Measurements from ENCODE around the gene CACNA1G. TPM values are rescaled to one million over a fixed set of nuclear protein-coding genes. Genes with fewer than 3 reads are reported as not detected.

Gene CACNA1G
- total RNA-seq, 2 donors from 2014 or later = 3.4 to 6.6 TPM

DNA sequence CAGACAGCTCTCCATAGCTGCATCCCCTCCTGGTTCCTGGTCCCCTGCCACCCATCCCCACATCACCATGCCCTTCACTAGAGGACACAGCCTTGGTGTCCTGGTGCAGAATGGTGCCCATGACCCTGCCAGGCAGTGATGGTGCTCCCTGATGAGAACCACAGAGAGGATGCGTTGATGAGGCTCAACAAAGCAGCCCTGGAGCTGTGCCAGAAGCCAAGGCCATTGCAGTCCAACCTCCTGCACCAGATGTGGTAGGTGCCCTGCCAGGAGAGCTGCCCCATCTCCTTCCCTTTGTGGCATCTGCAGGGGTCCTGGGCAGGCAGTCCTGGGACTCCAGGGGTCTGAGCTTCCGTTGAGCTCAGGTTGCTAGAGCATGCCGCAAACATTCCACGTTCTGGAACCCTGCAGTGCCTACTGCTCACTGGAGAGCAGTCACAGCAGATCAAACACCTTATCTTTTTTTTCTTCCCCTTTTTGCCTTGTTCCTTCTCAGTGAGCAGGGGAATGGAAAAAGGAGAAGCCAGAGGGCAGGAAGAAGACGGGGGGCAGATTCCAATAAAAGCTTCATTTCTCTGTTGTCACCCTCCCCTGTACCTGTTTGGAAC, 33.3 kb upstream of the CACNA1G start:
- TF ChIP-seq POLR2A (IDR thresholded peaks at IDR 0.05) (no peak), POLR2AphosphoS5 (IDR thresholded peaks at IDR 0.05) (no peak), CTCF (IDR thresholded peaks at IDR 0.05) (no peak)
- DNase-seq (ENCODE audit: low spot score) = no peak
- Histone ChIP-seq H3K36me3 (no peaks in the 10 kb centered on the region), H3K9me3 (no peaks in the 10 kb centered on the region), H3K27ac (no peak overlapping the region), H3K4me1 (replicated peaks) (peaks cover 2% of the 10 kb centered on the region), H3K4me3 (no peak overlapping the region), H3K27me3 (replicated peaks; ENCODE audit: insufficient read depth) (no peaks in the 10 kb centered on the region)
- 70% methylated on average over 5 of the region's 5 CpGs for WGBS
- intact Hi-C loops (cut with DNase I) = no loop called here

DNA sequence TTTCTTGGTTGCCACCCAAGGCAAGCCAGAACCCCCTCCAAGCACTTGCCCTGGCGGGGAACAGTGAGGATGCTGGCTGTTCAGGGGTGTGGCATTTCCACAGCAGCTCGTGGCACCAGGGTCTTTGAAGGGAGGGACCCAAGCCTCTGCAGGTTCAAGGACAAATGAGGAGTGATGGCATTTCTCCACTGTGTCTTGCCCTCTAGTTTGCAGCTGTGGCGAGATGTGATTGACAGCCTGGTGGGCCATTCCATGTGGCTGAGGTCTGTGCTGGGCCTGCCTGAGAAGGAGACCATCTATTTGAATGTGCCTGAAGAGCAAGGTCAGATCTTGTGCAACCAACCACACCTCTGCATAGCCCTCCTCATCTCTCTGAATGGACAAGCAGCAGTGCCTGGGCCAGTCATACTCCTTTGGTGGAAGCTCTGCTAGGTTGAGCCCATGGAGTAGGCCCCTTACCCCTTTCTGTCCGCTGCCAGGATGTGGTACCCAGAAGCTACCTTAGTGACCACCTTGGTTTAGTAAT, 32.5 kb upstream of the CACNA1G start:
- H3K9me3 ChIP-seq = no peaks in the 10 kb centered on the region
- 77% methylated on average over 4 of the region's 4 CpGs for WGBS
- peaks cover 5% of the 10 kb centered on the region for H3K4me1 ChIP-seq (replicated peaks)
- no peak for TF ChIP-seq POLR2A (IDR thresholded peaks at IDR 0.05)
- TF ChIP-seq CTCF (IDR thresholded peaks at IDR 0.05) = no peak
- TF ChIP-seq POLR2AphosphoS5 (IDR thresholded peaks at IDR 0.05) = no peak
- DNase-seq (ENCODE audit: low spot score) = no peak
- H3K27ac ChIP-seq = no peak overlapping the region
- intact Hi-C loops (cut with DNase I) = no loop called here
- H3K4me3 ChIP-seq = no peak overlapping the region
- no peaks in the 10 kb centered on the region for H3K27me3 ChIP-seq (replicated peaks; ENCODE audit: insufficient read depth)
- H3K36me3 ChIP-seq = no peaks in the 10 kb centered on the region

DNA sequence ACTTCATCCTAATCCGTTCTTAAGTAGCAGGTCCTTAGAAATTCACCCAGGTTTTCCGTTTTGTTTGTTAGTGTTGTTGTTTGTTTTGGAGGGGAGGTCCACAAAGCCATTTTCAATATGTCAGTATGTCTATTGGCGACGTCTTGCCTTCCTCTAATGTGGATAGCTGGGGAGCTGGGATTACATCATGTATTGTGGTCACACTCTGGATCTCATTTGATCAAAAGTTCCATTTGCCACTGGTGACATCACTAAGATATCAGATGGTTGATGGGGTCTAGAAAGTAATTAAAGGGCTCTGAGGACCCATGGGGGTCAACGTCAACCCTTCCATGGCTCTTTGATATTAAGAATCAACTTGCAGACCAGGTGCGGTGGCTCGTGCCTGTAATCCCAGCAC, 30.7 kb upstream of the CACNA1G start:
- no peaks in the 10 kb centered on the region for H3K9me3 ChIP-seq
- intact Hi-C loops (cut with DNase I) = no loop called here
- no peak overlapping the region for H3K27ac ChIP-seq
- H3K4me1 ChIP-seq (replicated peaks) = peaks cover 5% of the 10 kb centered on the region
- TF ChIP-seq POLR2A (IDR thresholded peaks at IDR 0.05) (no peak), CTCF (IDR thresholded peaks at IDR 0.05) (no peak)
- 94% methylated on average over 7 of the region's 7 CpGs for WGBS
- no peak overlapping the region for H3K4me3 ChIP-seq
- DNase-seq (ENCODE audit: low spot score) = no peak
- no peaks in the 10 kb centered on the region for H3K27me3 ChIP-seq (replicated peaks; ENCODE audit: insufficient read depth)
- no peaks in the 10 kb centered on the region for H3K36me3 ChIP-seq

DNA sequence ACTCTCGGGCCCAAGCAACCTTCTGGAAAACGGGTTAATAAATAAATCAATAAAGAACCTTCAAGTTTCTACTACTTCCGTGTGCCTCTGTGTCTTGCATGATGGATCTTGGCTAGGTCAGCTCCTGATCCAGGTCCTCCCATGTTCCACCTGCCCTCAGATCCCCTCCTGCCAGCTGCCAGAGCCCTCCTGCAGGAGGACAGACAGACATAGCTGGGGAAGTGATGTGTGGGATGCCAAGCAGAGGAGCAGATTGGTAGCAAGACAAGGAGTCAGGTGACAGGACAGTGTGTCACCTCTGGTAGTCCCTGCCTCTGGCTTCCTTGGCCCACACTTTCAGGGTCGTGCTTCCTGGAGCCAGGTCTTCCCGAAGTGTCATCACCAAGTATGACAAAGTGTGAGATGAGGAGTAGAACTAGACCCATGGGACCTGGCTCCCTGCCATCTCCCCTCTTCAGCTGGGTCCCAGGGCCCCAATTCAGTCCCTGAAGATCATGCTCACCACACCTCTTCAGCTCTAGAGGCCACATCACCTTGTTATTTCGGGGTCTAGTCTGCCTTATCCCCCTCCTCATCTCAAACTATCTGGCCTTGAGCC, 29.0 kb upstream of the CACNA1G start:
- intact Hi-C loops (cut with DNase I) = no loop called here
- peak overlapping the region in 1 of 2 donors; percentile 85 for H3K27ac ChIP-seq
- no peak for DNase-seq (ENCODE audit: low spot score)
- TF ChIP-seq POLR2A (IDR thresholded peaks at IDR 0.05) (no peak), POLR2AphosphoS5 (IDR thresholded peaks at IDR 0.05) (no peak), CTCF (IDR thresholded peaks at IDR 0.05) (no peak)
- H3K4me3 ChIP-seq = no peak overlapping the region
- no peaks in the 10 kb centered on the region for H3K9me3 ChIP-seq
- WGBS = 57% methylated on average over 6 of the region's 6 CpGs
- no peaks in the 10 kb centered on the region for H3K36me3 ChIP-seq
- H3K27me3 ChIP-seq (replicated peaks; ENCODE audit: insufficient read depth) = no peaks in the 10 kb centered on the region
- H3K4me1 ChIP-seq (replicated peaks) = peaks cover 11% of the 10 kb centered on the region

Measured in prostate gland (tissue), 2 donors.